Kidney (tissue), 14 donors: Measurements from ENCODE around the gene PSMA2. TPM values are rescaled to one million over a fixed set of nuclear protein-coding genes. Genes with fewer than 3 reads are reported as not detected.
A peak's percentile ranks its signal among the peaks of the same experiment; 100 is the strongest.

Source experiments
- DNase-seq, 5 donors: peaks; one replicate each; pipeline ENCODE4 v3.0.0-alpha.2; 2013 to 2020
- FAIRE-seq: peaks from 2 replicates; lab custom pipeline; 2012; peaks lifted over from hg19 to GRCh38; lab: Jason Lieb, UNC
- H3K27ac ChIP-seq, 2 donors: one replicate each; pipeline ENCODE4 v1.7.0; 2013; ENCODE audit warnings: low read depth in 2 of 2, low read length in 2 of 2, inconsistent platforms in 1 of 2
- H3K27me3 ChIP-seq: one replicate; pipeline ENCODE4 v1.7.1; 2013; ENCODE audit warnings: low read length, inconsistent platforms; ENCODE audit not compliant: control insufficient read depth, insufficient read depth
- H3K36me3 ChIP-seq, 3 donors: one replicate each; pipeline versions ENCODE4 v1.7.0 to v1.7.1; 2013; ENCODE audit warnings: low read length in 3 of 3, control low read depth in 1 of 3, inconsistent platforms in 1 of 3; ENCODE audit not compliant: insufficient read depth in 3 of 3, control insufficient read depth in 2 of 3
- H3K4me1 ChIP-seq, 3 donors: one replicate each; pipeline versions ENCODE4 v1.7.0 to v1.7.1; 2013; ENCODE audit warnings: low read length in 3 of 3, inconsistent platforms in 1 of 3, low read depth in 1 of 3; ENCODE audit not compliant: control insufficient read depth in 2 of 3, insufficient read depth in 2 of 3
- H3K4me3 ChIP-seq, 3 donors: one replicate each; pipeline versions ENCODE4 v1.7.0 to v1.8.1; 2013; ENCODE audit warnings: low read length in 3 of 3, control low read depth in 1 of 3, inconsistent platforms in 1 of 3
- H3K9ac ChIP-seq, 3 donors: one replicate each; pipeline versions ENCODE4 v1.7.0 to v1.7.1; 2013; ENCODE audit warnings: low read length in 3 of 3, control low read depth in 1 of 3, inconsistent platforms in 1 of 3
- H3K9me3 ChIP-seq, 3 donors: one replicate each; pipeline versions ENCODE4 v1.7.0 to v1.7.1; 2013; ENCODE audit warnings: low read length in 3 of 3, control low read depth in 1 of 3, inconsistent platforms in 1 of 3; ENCODE audit not compliant: control insufficient read depth in 2 of 3, insufficient read depth in 1 of 3
- CTCF ChIP-seq: IDR thresholded peaks from 3 replicates; pipeline ENCODE4 v1.5.1; 2012; ENCODE audit warnings: mild to moderate bottlenecking, moderate library complexity, borderline replicate concordance; ENCODE audit not compliant: insufficient read depth; ENCODE audit errors: extremely low read depth
- intact Hi-C: fragments of 100-400 bp; cut with DNase I; formaldehyde crosslinking; loops from one replicate; pipeline ENCODE4 v1.11.1; 2022
- polyA plus RNA-seq: library from polyadenylated mRNA; stranded (reverse); fragments of 350-450 nt; fragmentation: Illumina TruSeq; extraction: RNeasy Lipid Tissue Mini Kit (QIAGEN cat#74804); gene quantifications from one replicate; pipeline ENCODE4 v1.2.3, GENCODE V29; 2014; ENCODE audit warnings: low read depth, low replicate concordance; ENCODE audit not compliant: insufficient read depth
- total RNA-seq: library from RNA; stranded (reverse); fragmentation: NEBNext Ultra II Directional; extraction: Animal tissue kit (Norgen Biotek cat#: 25700); gene quantifications from one replicate; pipeline ENCODE4 v1.2.1, GENCODE V29; 2021
- donor health status: control.
- donor health status: control.
- donor health status: control.
- donor health status: control.
- donor health status: control.
- donor health status: DM: yes; HTN: yes; CAD: no.
- donor health status: Normal renal cell carcinoma (clear cell type).

PSMA2 gene
- total and polyA plus RNA-seq, 2 donors from 2014 or later = 60.5 to 202 TPM

- peak; percentile 97 for FAIRE-seq
These were observed 55.5 kb downstream of the PSMA2 start for GRCh38 chr7:42876182-42877068.

DNA sequence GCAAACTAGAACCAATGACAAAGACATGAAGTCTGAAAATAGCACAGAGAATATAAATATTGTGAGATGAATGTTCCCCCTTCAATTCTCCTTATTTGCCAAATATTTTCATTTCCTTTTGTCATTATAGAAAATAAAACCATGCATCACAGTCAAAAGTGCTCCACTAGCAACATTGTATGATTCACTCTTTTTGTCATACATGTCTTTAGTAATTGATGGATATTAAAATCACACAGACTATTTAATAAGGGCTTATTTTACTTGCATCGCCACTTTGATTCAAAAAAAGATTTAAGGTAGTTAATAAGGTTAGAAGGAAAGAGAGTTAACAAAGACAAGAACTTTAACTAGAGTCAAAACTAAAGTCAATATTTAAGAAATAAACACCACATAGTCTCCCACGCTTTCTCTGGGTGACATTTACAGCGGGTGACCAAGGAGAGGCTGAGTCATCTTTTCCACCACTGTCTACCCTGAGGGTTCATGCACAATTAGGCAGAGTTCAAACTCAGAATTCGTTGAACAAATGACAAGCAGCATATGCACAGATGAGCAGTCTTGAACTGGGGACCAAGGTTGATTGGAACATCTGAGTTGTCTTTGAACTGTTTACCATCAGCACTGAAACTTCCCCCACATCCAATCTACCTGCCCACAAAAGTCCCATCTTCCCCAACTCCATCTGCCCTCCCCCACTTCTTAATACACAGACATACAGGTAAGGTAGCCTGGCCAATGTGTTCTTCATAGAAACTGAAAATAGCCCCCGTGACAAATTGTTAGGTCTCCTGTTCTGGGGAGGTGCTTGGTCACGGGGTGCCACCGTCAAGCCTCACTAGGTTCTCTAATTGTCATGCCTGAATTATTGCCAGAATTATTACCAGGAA, 62.6 kb downstream of the PSMA2 start:
- Histone ChIP-seq H3K27ac (no peak overlapping the region), H3K9ac (no peak overlapping the region), H3K4me3 (no peak overlapping the region), H3K36me3 (no peaks in the 10 kb centered on the region), H3K4me1 (no peaks in the 10 kb centered on the region), H3K27me3 (no peaks in the 10 kb centered on the region), H3K9me3 (no peaks in the 10 kb centered on the region)
- DNase-seq (no peak), FAIRE-seq (no peak)
- intact Hi-C loops = no loop called here
- no peak for TF ChIP-seq CTCF

More at GRCh38 chr7:42876182-42877068, 55.5 kb downstream of the PSMA2 start:
- DNase-seq = peak in 4 of 5 donors; percentile 52 to 82 (median 67)
- Histone ChIP-seq H3K4me3 (no peak overlapping the region), H3K4me1 (no peaks in the 10 kb centered on the region), H3K36me3 (no peaks in the 10 kb centered on the region), H3K27ac (no peak overlapping the region), H3K27me3 (no peaks in the 10 kb centered on the region), H3K9me3 (no peaks in the 10 kb centered on the region), H3K9ac (no peak overlapping the region)
- peak; percentile 79 for TF ChIP-seq CTCF
- intact Hi-C loops = no loop called here

DNA sequence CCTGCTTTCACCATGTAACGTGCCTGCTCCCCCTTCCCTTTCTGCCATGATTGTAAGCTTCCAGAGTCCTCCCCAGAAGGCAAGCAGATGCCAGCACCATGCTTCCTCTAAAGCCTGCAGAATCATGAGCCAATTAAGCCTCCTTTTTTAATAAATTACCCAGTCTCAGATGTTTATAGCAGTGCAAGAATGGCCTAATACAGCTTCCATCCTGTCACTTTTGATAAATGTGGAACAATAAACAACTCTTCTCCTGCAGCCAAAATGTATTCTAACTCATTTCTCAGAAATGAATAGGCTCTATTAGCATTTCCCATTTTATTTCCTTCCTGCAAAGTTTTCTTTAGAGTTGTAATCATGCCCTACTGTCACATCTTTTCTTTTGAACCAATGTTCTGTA, 63.5 kb downstream of the PSMA2 start:
- no peak for FAIRE-seq
- Histone ChIP-seq H3K4me1 (no peaks in the 10 kb centered on the region), H3K27me3 (no peaks in the 10 kb centered on the region), H3K4me3 (no peak overlapping the region), H3K9ac (no peak overlapping the region), H3K27ac (no peak overlapping the region), H3K36me3 (no peaks in the 10 kb centered on the region), H3K9me3 (no peaks in the 10 kb centered on the region)
- no peak for TF ChIP-seq CTCF
- intact Hi-C loops = no loop called here
- no peak for DNase-seq

Other genes starting within 250 kb of the PSMA2 start
- gene C7orf25, start 20.1 kb downstream of the PSMA2 start, total RNA-seq = 6.6 TPM
- 2.4 TPM for gene C7orf25, start 20.1 kb downstream of the PSMA2 start, polyA plus RNA-seq
- gene MRPL32, start 202 bp upstream of the PSMA2 start, total RNA-seq = 45.8 TPM
- 101 TPM for gene MRPL32, start 202 bp upstream of the PSMA2 start, polyA plus RNA-seq
- gene HECW1, start 180.5 kb upstream of the PSMA2 start, total RNA-seq = 0.50 TPM
- 7.5 TPM for gene HECW1, start 180.5 kb upstream of the PSMA2 start, polyA plus RNA-seq